GM23338 (cell line): ENCODE data around the gene SORL1. TPM values are rescaled to one million over a fixed set of nuclear protein-coding genes. Genes with fewer than 3 reads are reported as not detected.

Source experiments
- ATAC-seq: fragments of 200-7000 bp; cut with Tn5 transposase; 3 replicates; pipeline ENCODE4 v1.9.1; 2020
- DNase-seq: peaks from one replicate; pipeline ENCODE4 v3.0.0-alpha.2; 2015; ENCODE audit warnings: low spot score
- H2AFZ ChIP-seq: fragments of 200-600 bp; sonication (generic); 2 replicates; pipeline ENCODE4 v1.8.0; 2016; ENCODE audit warnings: antibody characterized with exemption, mild to moderate bottlenecking, moderate library complexity
- H3F3A ChIP-seq: fragments of 200-600 bp; sonication (generic); replicated peaks from 2 replicates; pipeline ENCODE4 v1.8.0; 2017; ENCODE audit warnings: antibody characterized with exemption, mixed run types, low read depth
- H3K27ac ChIP-seq: fragments of 200-600 bp; sonication (generic); 2 replicates; pipeline ENCODE4 v1.6.1; 2016; ENCODE audit warnings: low read depth
- H3K27me3 ChIP-seq: fragments of 200-600 bp; sonication (generic); 2 replicates; pipeline ENCODE4 v1.8.0; 2016; ENCODE audit warnings: mild to moderate bottlenecking, mixed run types, moderate library complexity; ENCODE audit not compliant: insufficient read depth
- H3K36me3 ChIP-seq: fragments of 200-600 bp; sonication (generic); 2 replicates; pipeline ENCODE4 v1.8.0; 2016; ENCODE audit warnings: mild to moderate bottlenecking; ENCODE audit not compliant: insufficient read depth
- H3K4me1 ChIP-seq: fragments of 200-600 bp; sonication (generic); 2 replicates; pipeline ENCODE4 v1.8.0; 2016; ENCODE audit warnings: mild to moderate bottlenecking, moderate library complexity; ENCODE audit not compliant: insufficient read depth
- H3K4me2 ChIP-seq: fragments of 200-600 bp; sonication (generic); 2 replicates; pipeline ENCODE4 v1.7.1; 2017; ENCODE audit warnings: mixed run types
- H3K4me3 ChIP-seq: fragments of 200-600 bp; sonication (generic); 2 replicates; pipeline ENCODE4 v1.6.1; 2016; ENCODE audit warnings: mixed run types
- H3K79me2 ChIP-seq: fragments of 200-600 bp; sonication (generic); replicated peaks from 2 replicates; pipeline ENCODE4 v1.8.0; 2017; ENCODE audit warnings: mild to moderate bottlenecking; ENCODE audit not compliant: insufficient read depth
- H3K9me2 ChIP-seq: fragments of 200-600 bp; sonication (generic); 2 replicates; pipeline ENCODE4 v1.8.0; 2017; ENCODE audit not compliant: insufficient read depth
- H4K20me1 ChIP-seq: fragments of 200-600 bp; sonication (generic); replicated peaks from 2 replicates; pipeline ENCODE4 v1.8.0; 2017; ENCODE audit warnings: mild to moderate bottlenecking; ENCODE audit not compliant: insufficient read depth
- H3K27ac Mint-ChIP-seq: 2 replicates; pipeline ENCODE4 v1.8.0; 2020; ENCODE audit warnings: inconsistent platforms, mild to moderate bottlenecking, moderate library complexity, mixed read lengths
- H3K27me3 Mint-ChIP-seq: 3 replicates; pipeline ENCODE4 v1.8.0; 2022; ENCODE audit warnings: low read depth, mild to moderate bottlenecking, moderate library complexity, mixed read lengths, inconsistent platforms; ENCODE audit not compliant: insufficient read depth, poor library complexity
- H3K36me3 Mint-ChIP-seq: 3 replicates; pipeline ENCODE4 v1.8.0; 2021; ENCODE audit warnings: low read depth, mild to moderate bottlenecking, inconsistent platforms, moderate library complexity, mixed read lengths
- H3K4me1 Mint-ChIP-seq: 3 replicates; pipeline ENCODE4 v1.8.0; 2020; ENCODE audit warnings: mild to moderate bottlenecking, inconsistent platforms, mixed read lengths
- H3K4me3 Mint-ChIP-seq: 3 replicates; pipeline ENCODE4 v1.8.0; 2021; ENCODE audit warnings: moderate library complexity, mild to moderate bottlenecking, inconsistent platforms, mixed read lengths
- H3K9me3 Mint-ChIP-seq: 3 replicates; pipeline ENCODE4 v1.8.0; 2020; ENCODE audit warnings: moderate library complexity, mild to moderate bottlenecking, inconsistent platforms, mixed read lengths
- EZH2phosphoT487 ChIP-seq: fragments of 200-600 bp; sonication (generic); IDR thresholded peaks from one replicate; pipeline ENCODE4 v1.8.1; 2018; ENCODE audit warnings: antibody characterized with exemption; ENCODE audit not compliant: unreplicated experiment
- JUNB ChIP-seq: IDR thresholded peaks from one replicate; pipeline ENCODE4 v1.6.1; 2016; ENCODE audit warnings: antibody characterized with exemption; ENCODE audit not compliant: unreplicated experiment
- NANOG ChIP-seq: IDR thresholded peaks from 2 replicates; pipeline ENCODE4 v1.6.1; 2016; ENCODE audit warnings: antibody characterized with exemption, borderline replicate concordance
- POLR2AphosphoS5 ChIP-seq: IDR thresholded peaks from 2 replicates; pipeline ENCODE4 v1.6.1; 2016; ENCODE audit warnings: antibody characterized with exemption, low read depth
- ZNF114 ChIP-seq: fragments of 250-450 bp; sonication (Bioruptor Pico); IDR thresholded peaks from 2 replicates; pipeline ENCODE4 v1.5.0; 2020; ENCODE audit warnings: mild to moderate bottlenecking, moderate library complexity
- ZNF462 ChIP-seq: fragments of 250-450 bp; sonication (Bioruptor Pico); IDR thresholded peaks from 2 replicates; pipeline ENCODE4 v1.5.0; 2020; ENCODE audit warnings: mild to moderate bottlenecking, moderate library complexity
- polyA plus RNA-seq: library from polyadenylated mRNA; unstranded; fragments of >200 nt; fragmentation: Nextera tagmentation; extraction: Ambion mirVana; gene quantifications from 2 replicates; pipeline ENCODE4 v1.2.1, GENCODE V29; 2016
- total RNA-seq: library from RNA; depleted of rRNA; stranded (reverse); fragments of >200 nt; shearing (Covaris generic); gene quantifications from 2 replicates; pipeline ENCODE4 v1.2.3, GENCODE V29; 2014

SORL1 gene
- total and polyA plus RNA-seq, 2 experiments from 2014 or later, result 23.0 to 78.8 TPM

GRCh38 chr11:121553806-121554205 lies 101.7 kb downstream of the SORL1 start:
- H3K4me1 Mint-ChIP-seq, result peaks cover 4% of the 10 kb centered on the region; the same call in 1 of the 3 replicates
- H3K36me3 ChIP-seq, result peaks cover 32% of the 10 kb centered on the region
- no peak for ATAC-seq
- peaks cover 35% of the 10 kb centered on the region for H3K36me3 Mint-ChIP-seq
- H3K79me2 ChIP-seq, result no peaks in the 10 kb centered on the region
- H3K4me3 ChIP-seq, result no peak overlapping the region
- no peak for TF ChIP-seq ZNF462 (CRISPR knock-in tag)
- no peak for TF ChIP-seq NANOG
- no peak for TF ChIP-seq ZNF114 (CRISPR knock-in tag)
- no peak for TF ChIP-seq EZH2phosphoT487
- H3K4me2 ChIP-seq, result no peak overlapping the region
- H3K27ac Mint-ChIP-seq, result no peak overlapping the region
- no peaks in the 10 kb centered on the region; the same call in 1 of the 2 replicates for H4K20me1 ChIP-seq
- no peaks in the 10 kb centered on the region for H3K27me3 ChIP-seq
- no peak for DNase-seq
- no peaks in the 10 kb centered on the region for H3K4me1 ChIP-seq
- H3K27ac ChIP-seq, result no peak overlapping the region
- no peaks in the 10 kb centered on the region for H3K9me2 ChIP-seq
- H3K4me3 Mint-ChIP-seq, result no peak overlapping the region
- H3K27me3 Mint-ChIP-seq, result no peaks in the 10 kb centered on the region
- H2AFZ ChIP-seq, result no peak overlapping the region
- no peaks in the 10 kb centered on the region for H3K9me3 Mint-ChIP-seq
- H3F3A ChIP-seq, result no peaks in the 10 kb centered on the region

DNA sequence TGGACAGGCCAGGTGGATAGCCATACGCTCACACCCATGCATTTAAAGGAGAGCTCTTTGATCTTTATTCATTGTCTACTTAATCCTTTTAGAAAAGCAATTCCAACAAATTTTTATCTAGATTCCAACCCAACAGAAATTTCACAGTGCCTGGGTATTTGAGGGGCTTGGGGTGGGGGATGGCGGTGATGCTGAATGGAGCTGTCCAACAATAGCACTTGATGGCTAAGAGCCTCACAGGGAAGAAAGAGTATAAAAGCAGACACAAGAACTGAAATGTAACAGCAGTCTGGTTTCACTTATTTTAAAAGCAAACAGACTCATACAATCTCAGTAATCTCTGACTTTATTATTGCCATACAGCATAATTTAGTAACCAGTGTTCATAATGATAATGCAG lies 102.4 kb downstream of the SORL1 start:
- H3K27me3 Mint-ChIP-seq, result no peaks in the 10 kb centered on the region
- no peaks in the 10 kb centered on the region for H3K27me3 ChIP-seq
- DNase-seq, result no peak
- H2AFZ ChIP-seq, result no peak overlapping the region
- peaks cover 39% of the 10 kb centered on the region; the same call in 1 of the 2 replicates for H3K36me3 ChIP-seq
- no peaks in the 10 kb centered on the region for H3K79me2 ChIP-seq
- H3K4me2 ChIP-seq, result no peak overlapping the region
- H3K4me1 ChIP-seq, result no peaks in the 10 kb centered on the region
- peaks cover 42% of the 10 kb centered on the region for H3K36me3 Mint-ChIP-seq
- H3K9me2 ChIP-seq, result no peaks in the 10 kb centered on the region
- H3K27ac ChIP-seq, result no peak overlapping the region
- H3K9me3 Mint-ChIP-seq, result no peaks in the 10 kb centered on the region
- peaks cover 4% of the 10 kb centered on the region; the same call in 1 of the 3 replicates for H3K4me1 Mint-ChIP-seq
- H3K4me3 ChIP-seq, result no peak overlapping the region
- H3K4me3 Mint-ChIP-seq, result no peak overlapping the region
- H3K27ac Mint-ChIP-seq, result no peak overlapping the region
- H4K20me1 ChIP-seq, result no peaks in the 10 kb centered on the region; the same call in 1 of the 2 replicates
- no peak for ATAC-seq
- H3F3A ChIP-seq, result no peaks in the 10 kb centered on the region
- TF ChIP-seq POLR2AphosphoS5 (no peak), ZNF462 (CRISPR knock-in tag) (no peak), JUNB (no peak), NANOG (no peak), ZNF114 (CRISPR knock-in tag) (no peak)
